Left ventricle myocardium inferior (tissue), 1 donor: Measurements from ENCODE around the gene TSTD2. TPM values are rescaled to one million over a fixed set of nuclear protein-coding genes. Genes with fewer than 3 reads are reported as not detected.

Experiments used
- DNase-seq: peaks from one replicate; pipeline ENCODE4 v3.0.0-alpha.2; 2020
- H3K27ac ChIP-seq: fragments of 200-600 bp; replicated peaks from 2 replicates; pipeline ENCODE4 v1.8.0; 2021
- H3K27me3 ChIP-seq: fragments of 200-600 bp; 2 replicates; pipeline ENCODE4 v1.8.0; 2021; ENCODE audit warnings: low read depth
- H3K36me3 ChIP-seq: fragments of 200-600 bp; 2 replicates; pipeline ENCODE4 v1.8.0; 2021
- H3K4me1 ChIP-seq: fragments of 200-600 bp; 2 replicates; pipeline ENCODE4 v1.8.0; 2021
- H3K4me3 ChIP-seq: fragments of 200-600 bp; 2 replicates; pipeline ENCODE4 v1.8.0; 2021; ENCODE audit warnings: mild to moderate bottlenecking, moderate library complexity
- H3K9me3 ChIP-seq: fragments of 200-600 bp; replicated peaks from 2 replicates; pipeline ENCODE4 v1.8.0; 2021
- CTCF ChIP-seq: fragments of 200-600 bp; IDR thresholded peaks from 2 replicates; pipeline ENCODE4 v1.8.0; 2021; ENCODE audit warnings: antibody characterized with exemption, mild to moderate bottlenecking, borderline replicate concordance
- intact Hi-C: fragments of 100-400 bp; cut with micrococcal nuclease; formaldehyde crosslinking; loops from one replicate; pipeline ENCODE4 v1.11.0; 2022
- total RNA-seq: library from RNA; stranded (reverse); fragmentation: NEBNext Ultra II Directional; extraction: Animal tissue kit (Norgen Biotek cat#: 25700); gene quantifications from one replicate; pipeline ENCODE4 v1.2.1, GENCODE V29; 2021
- donor health status: DM: no; HTN: yes; CAD: no; lungs with severe emphysema.

The TSTD2 gene
- total RNA-seq, 1 donor from 2014 or later: 24.5 TPM

GRCh38 chr9:97560851-97561250 is 72.3 kb downstream of the TSTD2 start:
- intact Hi-C loops: no loop called here
- Histone ChIP-seq H3K27ac (peak overlapping the region; percentile 75), H3K4me1 (peaks cover 91% of the 10 kb centered on the region), H3K9me3 (no peaks in the 10 kb centered on the region), H3K36me3 (peaks cover 4% of the 10 kb centered on the region), H3K4me3 (no peak overlapping the region), H3K27me3 (no peaks in the 10 kb centered on the region)
- no peak for TF ChIP-seq CTCF
- no peak for DNase-seq

GRCh38 chr9:97560154-97560553 is 73.0 kb downstream of the TSTD2 start:
- Histone ChIP-seq H3K9me3 (no peaks in the 10 kb centered on the region), H3K4me3 (no peak overlapping the region), H3K27me3 (no peaks in the 10 kb centered on the region), H3K27ac (peak overlapping the region; percentile 95), H3K36me3 (no peaks in the 10 kb centered on the region), H3K4me1 (peaks cover 96% of the 10 kb centered on the region)
- no peak for DNase-seq
- intact Hi-C loops: no loop called here
- TF ChIP-seq CTCF: no peak

- no peak for TF ChIP-seq CTCF
- intact Hi-C loops: no loop called here
- H3K27ac ChIP-seq: peak overlapping the region; percentile 95
- H3K27me3 ChIP-seq: no peaks in the 10 kb centered on the region
- DNase-seq: no peak
- H3K4me1 ChIP-seq: peaks cover 96% of the 10 kb centered on the region
- H3K36me3 ChIP-seq: no peaks in the 10 kb centered on the region
- H3K9me3 ChIP-seq: no peaks in the 10 kb centered on the region
- H3K4me3 ChIP-seq: no peak overlapping the region
These were observed 74.1 kb downstream of the TSTD2 start for GRCh38 chr9:97559111-97559514.

GRCh38 chr9:97558701-97559101 is 74.5 kb downstream of the TSTD2 start:
- Histone ChIP-seq H3K4me3 (no peak overlapping the region), H3K36me3 (peaks cover 2% of the 10 kb centered on the region), H3K4me1 (peaks cover 96% of the 10 kb centered on the region), H3K27me3 (no peaks in the 10 kb centered on the region), H3K27ac (peak overlapping the region; percentile 95), H3K9me3 (no peaks in the 10 kb centered on the region)
- DNase-seq: no peak
- TF ChIP-seq CTCF: no peak
- intact Hi-C loops: no loop called here

GRCh38 chr9:97557606-97558095 is 75.5 kb downstream of the TSTD2 start:
- DNase-seq: peak; percentile 81
- Histone ChIP-seq H3K36me3 (peaks cover 13% of the 10 kb centered on the region), H3K27me3 (no peaks in the 10 kb centered on the region), H3K4me3 (no peak overlapping the region), H3K4me1 (peaks cover 96% of the 10 kb centered on the region), H3K27ac (peak overlapping the region; percentile 95), H3K9me3 (no peaks in the 10 kb centered on the region)
- no peak for TF ChIP-seq CTCF
- intact Hi-C loops: no loop called here
